Measurements from ENCODE around the gene GALNT10.

DNA sequence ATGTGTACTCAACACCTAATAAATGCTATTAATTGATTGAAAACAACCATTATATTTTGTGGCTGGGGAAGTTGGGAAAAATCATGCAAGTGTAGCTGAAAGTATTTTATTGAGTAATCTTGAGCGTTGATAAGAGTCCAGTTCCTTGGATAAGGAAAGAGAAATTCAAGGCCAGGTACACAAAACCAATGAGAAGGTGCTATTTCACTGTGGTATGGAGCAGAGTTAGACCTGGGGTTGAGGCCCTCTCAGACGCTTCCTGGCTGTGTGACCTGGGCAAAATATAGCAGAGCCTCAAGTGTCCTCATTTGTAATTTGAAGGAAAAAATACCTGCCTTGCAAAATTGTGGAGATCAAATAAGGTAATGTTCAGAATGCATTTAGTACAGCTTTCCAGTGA lies 50.1 kb downstream of the GALNT10 start:
- TF ChIP-seq CTCF (IDR thresholded peaks at IDR 0.05; ENCODE audit: poor library complexity): no peak
- no peak for TF ChIP-seq EZH2 (IDR thresholded peaks at IDR 0.05; ENCODE audit: borderline replicate concordance)
